ENCODE data around the gene TUT1. TPM values are rescaled to one million over a fixed set of nuclear protein-coding genes. Genes with fewer than 3 reads are reported as not detected.

The TUT1 gene
- total and polyA plus RNA-seq, 4 donors, result 5.6 to 15.8 (median 13.7) TPM

- no peaks in the 10 kb centered on the region for H3K27me3 ChIP-seq (ENCODE audit: control insufficient read depth in 4 of 4, insufficient read depth in 4 of 4, low read length in 3 of 4)
- 29% methylated on average over 17 of the region's 17 CpGs for WGBS
- no peaks in the 10 kb centered on the region for H3K36me3 ChIP-seq (ENCODE audit: control insufficient read depth in 4 of 4, insufficient read depth in 3 of 4, low read depth in 1 of 4, low read length in 3 of 4)
- DNase-seq (ENCODE audit: low spot score), result no peak
- no peak overlapping the region for H3K4me3 ChIP-seq (ENCODE audit: low read depth in 1 of 3, low read length in 3 of 3)
- H3K9me3 ChIP-seq (ENCODE audit: control insufficient read depth in 4 of 4, low read length in 3 of 4), result no peaks in the 10 kb centered on the region
- no peak overlapping the region for H3K9ac ChIP-seq (ENCODE audit: low read depth in 1 of 2, low read length in 2 of 2)
- TF ChIP-seq ZBTB33 (IDR thresholded peaks at IDR 0.05), result no peak
- peak; percentile 82 for TF ChIP-seq FOXA2 (IDR thresholded peaks at IDR 0.05)
- TF ChIP-seq SP1 (IDR thresholded peaks at IDR 0.05), result peak; percentile 70
- TF ChIP-seq TAF1 (conservative IDR thresholded peaks at IDR 0.05), result no peak
- peak in 1 of 2 donors; percentile 41 for TF ChIP-seq JUND (IDR thresholded peaks at IDR 0.05)
- TF ChIP-seq GABPA (IDR thresholded peaks at IDR 0.05 in 1 of 2, conservative IDR thresholded peaks at IDR 0.05 in 1 of 2), result no peak
- peak; percentile 85 for TF ChIP-seq FOXA1 (IDR thresholded peaks at IDR 0.05)
- peak; percentile 34 for TF ChIP-seq MAX (IDR thresholded peaks at IDR 0.05)
- peak; percentile 47 to 74 for TF ChIP-seq RXRA (IDR thresholded peaks at IDR 0.05)
- TF ChIP-seq YY1 (IDR thresholded peaks at IDR 0.05), result peak; percentile 78
- TF ChIP-seq RAD21 (IDR thresholded peaks at IDR 0.05), result peak in 1 of 2 donors; percentile 47
- TF ChIP-seq, protein P1, sequence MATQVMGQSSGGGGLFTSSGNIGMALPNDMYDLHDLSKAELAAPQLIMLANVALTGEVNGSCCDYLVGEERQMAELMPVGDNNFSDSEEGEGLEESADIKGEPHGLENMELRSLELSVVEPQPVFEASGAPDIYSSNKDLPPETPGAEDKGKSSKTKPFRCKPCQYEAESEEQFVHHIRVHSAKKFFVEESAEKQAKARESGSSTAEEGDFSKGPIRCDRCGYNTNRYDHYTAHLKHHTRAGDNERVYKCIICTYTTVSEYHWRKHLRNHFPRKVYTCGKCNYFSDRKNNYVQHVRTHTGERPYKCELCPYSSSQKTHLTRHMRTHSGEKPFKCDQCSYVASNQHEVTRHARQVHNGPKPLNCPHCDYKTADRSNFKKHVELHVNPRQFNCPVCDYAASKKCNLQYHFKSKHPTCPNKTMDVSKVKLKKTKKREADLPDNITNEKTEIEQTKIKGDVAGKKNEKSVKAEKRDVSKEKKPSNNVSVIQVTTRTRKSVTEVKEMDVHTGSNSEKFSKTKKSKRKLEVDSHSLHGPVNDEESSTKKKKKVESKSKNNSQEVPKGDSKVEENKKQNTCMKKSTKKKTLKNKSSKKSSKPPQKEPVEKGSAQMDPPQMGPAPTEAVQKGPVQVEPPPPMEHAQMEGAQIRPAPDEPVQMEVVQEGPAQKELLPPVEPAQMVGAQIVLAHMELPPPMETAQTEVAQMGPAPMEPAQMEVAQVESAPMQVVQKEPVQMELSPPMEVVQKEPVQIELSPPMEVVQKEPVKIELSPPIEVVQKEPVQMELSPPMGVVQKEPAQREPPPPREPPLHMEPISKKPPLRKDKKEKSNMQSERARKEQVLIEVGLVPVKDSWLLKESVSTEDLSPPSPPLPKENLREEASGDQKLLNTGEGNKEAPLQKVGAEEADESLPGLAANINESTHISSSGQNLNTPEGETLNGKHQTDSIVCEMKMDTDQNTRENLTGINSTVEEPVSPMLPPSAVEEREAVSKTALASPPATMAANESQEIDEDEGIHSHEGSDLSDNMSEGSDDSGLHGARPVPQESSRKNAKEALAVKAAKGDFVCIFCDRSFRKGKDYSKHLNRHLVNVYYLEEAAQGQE (IDR thresholded peaks at IDR 0.05), result peak; percentile 28
- peak; percentile 53 to 84 for TF ChIP-seq HNF4A (conservative IDR thresholded peaks at IDR 0.05)
- no peak for TF ChIP-seq HNF4G (IDR thresholded peaks at IDR 0.05)
- no peak for TF ChIP-seq NR2F2 (IDR thresholded peaks at IDR 0.05)
- TF ChIP-seq, protein P2, sequence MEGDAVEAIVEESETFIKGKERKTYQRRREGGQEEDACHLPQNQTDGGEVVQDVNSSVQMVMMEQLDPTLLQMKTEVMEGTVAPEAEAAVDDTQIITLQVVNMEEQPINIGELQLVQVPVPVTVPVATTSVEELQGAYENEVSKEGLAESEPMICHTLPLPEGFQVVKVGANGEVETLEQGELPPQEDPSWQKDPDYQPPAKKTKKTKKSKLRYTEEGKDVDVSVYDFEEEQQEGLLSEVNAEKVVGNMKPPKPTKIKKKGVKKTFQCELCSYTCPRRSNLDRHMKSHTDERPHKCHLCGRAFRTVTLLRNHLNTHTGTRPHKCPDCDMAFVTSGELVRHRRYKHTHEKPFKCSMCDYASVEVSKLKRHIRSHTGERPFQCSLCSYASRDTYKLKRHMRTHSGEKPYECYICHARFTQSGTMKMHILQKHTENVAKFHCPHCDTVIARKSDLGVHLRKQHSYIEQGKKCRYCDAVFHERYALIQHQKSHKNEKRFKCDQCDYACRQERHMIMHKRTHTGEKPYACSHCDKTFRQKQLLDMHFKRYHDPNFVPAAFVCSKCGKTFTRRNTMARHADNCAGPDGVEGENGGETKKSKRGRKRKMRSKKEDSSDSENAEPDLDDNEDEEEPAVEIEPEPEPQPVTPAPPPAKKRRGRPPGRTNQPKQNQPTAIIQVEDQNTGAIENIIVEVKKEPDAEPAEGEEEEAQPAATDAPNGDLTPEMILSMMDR (IDR thresholded peaks at IDR 0.05; ENCODE audit: low read depth, low read length, missing input control), result no peak
- no peak for TF ChIP-seq ATF3 (IDR thresholded peaks at IDR 0.05)
- no peak for TF ChIP-seq EGR1 (IDR thresholded peaks at IDR 0.05; ENCODE audit: low read depth in 2 of 2)
- H3K27ac ChIP-seq (ENCODE audit: low read depth in 1 of 2, low read length in 2 of 2), result peak overlapping the region; percentile 72 to 94
- peaks cover 19 to 74% (median 56%) of the 10 kb centered on the region in 4 donors for H3K4me1 ChIP-seq (ENCODE audit: control insufficient read depth in 4 of 4, insufficient read depth in 4 of 4, low read length in 3 of 4)
Measured at GRCh38 chr11:62548545-62549335, 42.6 kb downstream of the TUT1 start.

Measured in liver (tissue), 9 donors.